Cerebellar nuclear complex (tissue), 1 donor: Measurements from ENCODE around the gene ITGB2.
"Not testable (repeated sequence)": the region's sequence is repeated elsewhere in the genome, so short reads cannot be mapped to it uniquely, and the experiment has no call there.

Experiments
- DNase-seq, 2 experiments: peaks; one replicate each; lab custom pipeline; 2025; lab: John Stamatoyannopoulos, UW

ITGB2 gene

DNA sequence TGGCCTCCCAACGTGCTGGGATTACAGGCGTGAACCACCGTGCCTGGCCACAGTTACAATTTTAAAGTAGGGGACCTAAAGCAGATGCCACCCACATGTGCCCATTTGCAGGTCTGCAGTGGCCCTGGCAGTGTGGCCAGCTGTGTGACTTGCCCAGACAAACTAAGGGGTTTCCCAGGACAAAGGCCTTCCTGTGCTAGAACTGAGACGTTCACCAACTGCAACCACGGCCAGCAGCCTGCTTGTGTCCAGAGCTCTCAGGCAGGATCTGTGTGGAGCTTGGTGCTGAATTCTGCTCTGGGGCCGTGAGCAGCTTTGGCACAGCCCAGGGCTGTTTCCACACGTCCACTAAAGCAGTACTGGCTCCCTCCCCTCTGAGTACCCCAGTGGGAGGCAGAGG is 36.6 kb downstream of the ITGB2 start:
- DNase-seq, result no peak

DNA sequence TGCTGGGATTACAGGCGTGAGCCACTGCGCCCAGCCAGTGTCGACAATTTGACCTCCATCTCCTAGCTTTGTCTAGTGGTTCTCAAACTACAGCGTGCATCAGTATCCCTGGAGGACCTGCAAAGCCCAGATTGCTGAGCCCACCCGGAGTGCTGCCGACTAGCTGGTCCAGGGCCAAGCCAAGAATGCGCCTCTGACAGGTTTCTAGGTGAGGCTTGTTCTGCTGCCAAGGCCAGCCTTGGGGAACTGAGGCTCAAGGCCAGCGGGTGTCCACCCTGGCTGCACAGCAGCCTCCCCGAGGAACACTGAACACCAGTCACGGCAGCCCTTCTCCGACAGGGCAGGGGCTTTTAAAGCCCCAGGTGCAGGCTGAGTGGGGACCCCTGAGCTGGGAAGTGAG is 37.4 kb downstream of the ITGB2 start:
- no peak for DNase-seq

DNA sequence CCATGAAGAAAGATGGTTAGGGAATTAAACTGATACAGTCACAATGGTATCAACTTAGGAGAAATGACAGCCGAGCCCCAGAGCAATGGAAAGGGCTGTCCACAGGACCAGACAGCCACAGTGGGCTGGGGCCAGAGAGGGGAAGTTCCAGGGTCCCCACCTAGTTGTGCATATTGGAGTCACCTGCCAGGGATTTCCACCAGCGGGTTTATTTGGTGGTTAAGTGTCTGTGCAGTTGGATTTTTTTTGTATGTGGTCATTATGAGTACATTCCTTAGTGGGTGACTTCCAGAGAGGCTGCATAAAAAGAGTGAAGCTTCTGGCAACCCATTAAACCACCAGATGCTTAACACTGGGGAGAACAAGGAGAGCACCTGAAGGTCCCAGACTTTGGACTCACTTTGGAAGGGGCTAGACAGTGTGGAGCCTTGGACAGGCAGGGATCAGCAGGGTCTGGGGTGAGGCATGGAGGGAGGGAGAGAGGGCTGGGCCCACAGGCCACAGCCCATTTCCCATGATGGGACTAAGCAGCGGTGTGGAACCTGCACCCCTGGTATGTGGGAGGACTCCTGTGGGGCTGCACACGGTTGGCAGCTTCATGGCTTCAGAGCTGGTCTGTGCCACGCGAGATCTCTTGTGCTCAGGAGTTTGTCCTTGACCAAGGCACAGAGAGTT is 39.4 kb downstream of the ITGB2 start:
- DNase-seq, result no peak

DNA sequence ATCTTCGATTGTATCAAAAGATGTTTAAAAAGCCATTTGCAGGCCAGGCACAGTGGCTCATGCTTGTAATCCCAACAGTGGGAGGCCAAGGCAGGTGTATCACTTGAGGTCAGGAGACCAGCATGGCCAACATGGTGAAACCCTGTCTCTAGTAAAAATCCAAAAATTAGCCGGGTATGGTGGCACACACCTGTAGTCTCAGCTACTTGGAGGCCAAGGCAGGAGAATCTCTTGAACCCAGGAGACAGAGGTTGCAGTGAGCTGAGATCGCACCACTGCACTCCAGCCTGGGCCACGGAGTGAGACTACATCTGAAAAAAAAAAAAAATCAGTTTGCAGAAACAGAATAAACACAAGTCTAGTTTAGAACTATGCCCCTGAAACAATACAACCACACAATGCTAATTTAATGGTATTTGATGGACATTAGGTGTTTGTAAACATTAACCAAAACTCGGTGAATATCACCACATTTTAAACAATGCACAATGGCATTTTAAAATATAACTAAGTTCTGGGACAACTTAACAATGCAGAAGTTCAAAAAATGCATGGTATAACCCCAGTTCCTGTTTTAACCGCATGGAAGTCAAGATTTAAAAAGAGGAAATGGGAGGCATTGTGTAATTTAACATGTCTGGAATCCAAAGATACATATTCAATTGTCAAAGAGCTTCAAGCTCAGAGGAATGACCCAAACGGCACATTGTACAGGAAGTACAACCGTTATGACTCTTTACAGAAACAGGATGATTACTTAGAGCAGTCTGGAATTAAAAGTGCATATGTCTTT is 40.1 kb downstream of the ITGB2 start:
- no peak for DNase-seq

DNA sequence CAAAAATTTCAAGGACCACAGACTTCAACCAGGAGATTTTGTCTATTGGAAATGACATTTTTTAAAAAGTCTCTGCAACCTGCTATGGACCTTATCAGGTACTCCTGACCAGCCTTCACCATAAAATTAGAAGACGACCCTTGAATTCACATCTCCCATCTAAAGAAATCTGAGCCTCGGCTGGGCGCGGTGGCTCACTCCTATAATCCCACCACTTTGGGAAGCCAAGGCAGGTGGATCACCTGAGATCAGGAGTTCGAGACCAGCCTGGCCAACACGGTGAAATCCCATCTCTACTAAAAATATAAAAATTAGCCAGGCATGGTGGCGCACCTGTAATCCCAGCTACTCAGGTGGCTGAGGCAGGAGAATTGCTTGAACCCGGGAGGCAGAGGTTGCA is 41.5 kb downstream of the ITGB2 start:
- DNase-seq, result not testable (repeated sequence)

DNA sequence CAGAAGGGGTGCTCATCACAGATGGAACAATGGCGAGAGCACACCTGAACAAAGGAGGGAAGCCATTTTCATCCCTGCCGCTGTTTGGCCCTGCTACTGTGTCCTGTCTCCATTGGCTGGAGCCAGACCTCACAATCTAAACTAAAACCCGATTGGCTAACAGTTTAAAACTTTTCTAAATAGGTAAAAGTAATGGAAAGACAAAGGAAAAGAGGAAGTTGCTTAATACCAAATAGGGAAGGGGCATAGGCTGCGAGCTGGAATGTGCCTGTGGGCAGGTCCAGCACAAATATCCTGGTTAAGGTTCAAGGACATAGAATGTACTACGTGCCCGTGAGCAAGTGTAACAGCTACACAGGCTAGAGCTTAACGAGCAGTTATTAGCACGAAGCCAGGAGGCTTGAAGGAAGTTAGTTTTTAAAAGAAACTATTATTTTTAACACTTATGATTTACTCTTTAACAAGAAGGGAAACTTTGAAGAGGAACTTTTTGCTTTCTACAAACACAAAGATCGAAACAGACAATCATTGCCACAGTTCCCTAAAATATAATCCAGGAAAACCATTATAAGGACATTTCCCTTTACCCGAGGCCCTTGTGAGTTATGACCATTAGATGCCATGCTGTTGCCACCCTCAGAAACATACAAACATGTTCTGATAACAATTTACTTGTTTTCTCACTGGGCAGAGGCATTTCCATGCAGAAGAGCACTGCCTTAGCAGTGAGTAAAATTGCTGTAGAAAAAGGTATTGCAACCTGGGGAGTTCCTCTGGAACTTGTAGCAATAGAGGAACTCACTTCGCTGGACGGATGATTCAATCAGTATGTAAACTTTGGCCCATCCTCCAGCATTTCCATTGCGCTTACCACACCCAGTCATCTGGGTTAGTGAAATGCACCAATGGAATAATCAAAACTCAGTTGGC is 42.4 kb downstream of the ITGB2 start:
- DNase-seq, result no peak

DNA sequence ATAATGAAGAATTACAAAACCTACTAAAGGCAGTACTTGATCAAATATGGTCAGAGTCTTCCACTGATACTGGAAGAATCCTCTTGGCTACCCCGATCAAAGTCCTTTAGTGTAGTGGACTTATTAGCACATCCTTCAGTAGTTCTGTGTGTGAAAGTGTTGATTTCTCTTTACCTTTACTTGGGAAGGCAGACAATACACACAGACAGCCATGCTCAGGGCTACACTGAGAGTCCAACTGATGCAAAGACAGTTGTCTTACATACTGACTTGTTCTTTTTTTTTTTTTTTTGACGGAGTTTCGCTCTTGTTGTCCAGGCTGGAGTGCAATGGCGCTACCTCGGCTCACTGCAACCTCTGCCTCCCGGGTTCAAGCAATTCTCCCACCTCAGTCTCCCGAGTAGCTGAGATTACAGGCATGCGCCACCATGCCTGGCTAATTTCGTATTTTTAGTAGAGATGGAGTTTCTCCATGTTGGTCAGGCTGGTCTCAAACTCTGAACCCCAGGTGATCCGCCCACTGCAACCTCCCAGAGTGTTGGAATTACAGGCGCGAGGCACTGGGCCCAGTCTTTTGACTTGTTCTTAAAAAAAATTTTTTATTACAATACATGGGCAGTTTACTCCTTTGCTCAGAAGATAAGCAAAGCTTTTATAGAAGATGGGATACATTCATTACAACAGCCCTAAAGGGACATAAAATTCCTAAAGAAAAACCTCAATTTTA is 43.7 kb downstream of the ITGB2 start:
- DNase-seq, result no peak

DNA sequence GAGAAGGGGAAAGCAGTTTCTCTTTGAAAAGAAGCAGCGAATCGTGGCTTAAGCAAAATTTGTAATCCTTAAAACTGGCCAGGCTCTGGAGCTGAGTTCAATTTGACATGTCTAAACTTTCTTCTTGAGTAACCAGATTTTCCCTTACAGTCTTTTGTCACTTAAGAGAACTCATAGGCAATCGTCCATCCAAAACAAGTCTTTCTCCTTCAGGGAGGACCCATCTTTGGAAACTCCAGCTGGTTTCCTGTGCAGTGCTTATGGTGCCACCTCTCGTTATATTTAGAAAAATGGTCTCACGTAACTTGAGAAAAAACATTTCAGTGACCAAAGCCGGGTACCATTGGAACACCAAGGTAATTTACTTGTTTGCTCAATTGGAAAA is 45.4 kb downstream of the ITGB2 start:
- DNase-seq, result no peak

DNA sequence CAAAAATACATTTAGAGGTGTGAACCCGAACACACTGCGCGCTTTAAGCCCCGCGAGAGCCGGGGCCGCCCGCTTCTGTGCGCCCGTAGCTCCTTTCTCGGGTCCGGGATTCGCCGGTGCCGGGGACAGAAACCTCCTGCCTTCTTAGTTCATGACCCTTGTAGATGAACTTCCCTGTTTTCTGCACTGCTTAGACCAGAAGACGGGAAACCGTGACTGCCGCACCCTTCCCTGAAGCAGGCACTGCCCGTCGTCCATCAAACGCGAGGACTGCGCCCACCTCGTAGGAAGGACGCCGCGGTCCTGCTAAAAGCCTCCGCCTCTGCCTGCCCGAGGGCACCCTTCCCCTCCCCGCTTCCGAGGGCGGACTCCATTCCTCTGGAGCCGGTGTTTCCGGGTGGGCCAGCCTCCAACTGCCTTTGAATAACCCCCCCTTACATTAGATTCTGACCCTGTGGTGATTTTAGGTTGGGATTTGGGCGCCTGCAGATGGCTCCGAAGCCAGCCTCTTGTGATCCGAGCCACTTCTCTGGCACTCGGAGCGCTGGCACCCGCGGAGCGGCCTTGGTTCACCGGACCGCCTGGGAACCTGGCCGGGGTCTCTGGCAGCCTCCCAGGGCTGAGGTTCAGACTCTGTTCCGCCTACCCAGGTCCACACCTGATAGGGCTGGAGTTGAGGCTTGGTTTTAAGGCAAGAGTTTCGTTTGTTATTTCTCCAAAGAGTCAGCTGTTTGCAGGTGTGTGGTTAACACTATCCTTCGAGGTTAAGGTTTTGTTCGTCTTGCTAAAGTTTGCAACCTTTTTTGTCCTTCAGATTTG is 46.0 kb downstream of the ITGB2 start:
- no peak for DNase-seq

DNA sequence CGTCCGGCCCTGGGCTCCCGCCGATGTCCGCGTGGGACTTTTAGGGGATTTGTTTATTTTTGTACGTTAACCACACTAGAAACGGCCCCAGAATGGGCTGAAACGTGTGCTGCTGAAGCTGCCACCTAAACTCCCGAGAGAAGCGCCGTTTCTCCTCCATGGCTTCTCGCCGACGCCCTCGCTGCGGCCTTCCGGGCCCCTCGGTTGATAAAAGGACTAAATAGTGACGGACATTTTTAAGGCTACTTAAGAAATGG is 46.5 kb downstream of the ITGB2 start:
- DNase-seq, result no peak

DNA sequence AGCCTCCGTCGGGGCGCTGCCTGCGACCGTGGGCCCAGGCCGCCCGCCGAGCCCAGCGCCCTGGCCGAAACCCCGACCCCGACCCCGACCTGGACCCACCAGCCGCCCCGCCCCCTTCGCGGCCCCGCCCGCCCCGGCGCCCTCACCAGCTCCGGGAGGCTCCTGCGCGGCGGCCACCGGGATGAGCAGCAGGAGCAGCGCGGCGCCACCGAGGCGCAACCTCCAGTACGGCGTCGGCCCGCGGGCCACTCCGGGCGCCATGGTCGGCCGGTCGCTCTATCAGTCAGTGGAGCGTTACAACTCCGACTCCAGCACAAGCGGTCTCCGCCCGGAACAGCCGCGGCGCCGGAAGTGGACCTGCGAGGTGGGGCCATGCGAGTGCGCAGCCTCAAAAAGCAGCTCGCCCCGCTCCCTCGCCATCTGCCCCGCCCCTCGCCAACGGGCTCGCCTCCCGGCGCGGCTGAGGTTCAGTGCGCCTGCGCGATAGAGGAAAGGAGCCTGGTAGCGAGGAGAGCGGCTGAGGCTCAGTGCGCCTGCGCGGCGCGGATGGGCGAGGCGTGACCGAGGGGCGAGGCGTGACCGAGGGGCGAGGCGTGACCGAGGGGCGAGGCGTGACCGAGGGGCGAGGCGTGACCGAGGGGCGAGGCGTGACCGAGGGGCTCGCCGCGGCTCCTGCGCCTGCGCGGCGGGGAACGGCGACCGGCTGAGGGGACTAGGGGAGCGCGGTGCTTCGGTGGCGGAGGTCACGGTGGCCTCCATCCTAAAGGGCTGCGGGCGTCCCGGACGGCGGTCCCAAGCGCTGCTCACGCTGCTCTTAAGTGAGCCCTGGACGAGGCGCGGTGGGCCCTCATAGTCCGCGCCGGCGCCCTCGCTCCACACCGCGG is 47.1 kb downstream of the ITGB2 start, which contains the start of gene PTTG1IP:
Gene PTTG1IP (minus strand): TSS at position 335 of the 884 bp plus-strand sequence. CDS start 74 bp downstream, at position 261.
- peak; percentile 62 to 84 for DNase-seq

DNA sequence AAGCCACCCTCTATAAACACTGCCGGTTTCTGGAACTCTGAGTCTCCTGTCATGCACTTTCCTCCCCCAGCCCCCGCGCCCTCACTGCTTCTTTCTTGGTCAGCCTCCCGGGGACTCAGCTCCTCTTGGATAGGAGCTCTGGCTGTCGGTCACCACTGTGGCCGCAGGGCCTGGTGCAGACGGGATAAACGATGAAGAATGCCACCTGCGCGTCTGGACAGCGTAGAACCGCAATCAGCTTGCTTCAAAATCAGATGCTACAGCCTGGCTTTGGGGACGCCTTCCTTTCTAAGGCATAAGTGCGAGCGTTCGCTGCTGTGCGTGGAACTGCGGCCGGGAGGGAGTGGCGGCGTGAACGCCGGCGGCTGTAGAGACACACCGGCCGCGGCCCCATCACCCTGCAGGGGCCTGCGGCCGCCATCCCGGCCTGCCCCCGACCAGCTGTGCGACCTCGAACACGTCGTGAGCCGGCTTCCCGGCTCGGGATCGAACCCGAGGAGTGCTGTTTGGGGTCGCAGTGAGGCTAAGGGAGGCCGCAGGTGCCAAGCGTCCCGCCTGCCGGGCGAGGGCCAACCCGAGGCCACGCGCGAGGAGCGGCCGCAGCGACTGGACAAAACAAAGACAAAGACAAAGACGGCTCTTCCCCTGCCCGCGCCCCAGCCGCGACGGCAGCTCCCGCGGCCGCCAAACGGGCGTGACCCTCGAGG is 47.9 kb downstream of the ITGB2 start:
- no peak for DNase-seq

DNA sequence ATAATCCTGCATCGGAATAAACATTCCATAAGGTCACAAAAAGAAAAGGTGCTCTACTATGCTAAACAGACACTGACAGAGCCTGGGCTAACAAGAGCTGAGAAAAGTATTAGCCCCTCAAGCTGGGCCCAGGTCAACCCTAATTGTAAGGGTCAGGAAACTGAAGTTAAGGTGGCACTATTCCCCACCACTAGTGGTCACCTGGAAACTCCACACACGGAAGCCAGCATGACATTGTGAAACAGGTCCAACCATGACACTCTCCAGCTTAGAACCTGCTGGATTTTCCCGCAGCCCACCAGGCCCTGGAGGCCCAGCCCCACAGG is 48.4 kb downstream of the ITGB2 start:
- DNase-seq, result no peak

DNA sequence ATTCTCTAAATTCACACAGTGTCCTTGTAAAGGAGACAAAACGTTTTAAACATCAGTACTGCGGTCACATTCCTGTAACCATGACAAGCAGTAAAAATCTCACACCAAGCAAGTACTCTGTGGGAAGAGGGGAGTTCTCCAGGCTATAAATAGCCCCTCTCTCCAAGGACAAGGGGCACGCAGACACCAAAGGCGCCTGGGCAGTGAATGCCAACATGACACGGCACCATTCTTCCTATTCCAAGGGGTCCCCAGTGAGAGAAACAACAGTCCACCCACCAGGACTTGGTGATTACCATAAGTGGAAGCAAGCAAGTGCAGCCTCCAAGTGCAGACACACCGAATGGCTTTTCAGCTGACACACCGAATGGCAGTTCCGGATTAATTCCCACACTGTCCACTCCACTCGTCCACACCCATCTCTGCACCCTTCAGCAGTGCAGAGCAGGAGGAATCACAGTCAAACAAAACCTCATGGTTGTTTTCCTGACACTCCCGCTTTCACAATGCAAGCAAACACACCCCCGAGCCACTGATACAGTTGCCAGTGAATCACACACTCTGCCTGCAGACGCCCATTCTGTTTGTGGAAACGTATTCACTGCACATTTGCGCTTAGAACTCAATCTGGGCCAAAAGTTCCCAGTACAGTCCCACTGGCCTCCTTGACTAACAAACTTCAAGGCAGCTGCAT is 49.0 kb downstream of the ITGB2 start:
- no peak for DNase-seq

DNA sequence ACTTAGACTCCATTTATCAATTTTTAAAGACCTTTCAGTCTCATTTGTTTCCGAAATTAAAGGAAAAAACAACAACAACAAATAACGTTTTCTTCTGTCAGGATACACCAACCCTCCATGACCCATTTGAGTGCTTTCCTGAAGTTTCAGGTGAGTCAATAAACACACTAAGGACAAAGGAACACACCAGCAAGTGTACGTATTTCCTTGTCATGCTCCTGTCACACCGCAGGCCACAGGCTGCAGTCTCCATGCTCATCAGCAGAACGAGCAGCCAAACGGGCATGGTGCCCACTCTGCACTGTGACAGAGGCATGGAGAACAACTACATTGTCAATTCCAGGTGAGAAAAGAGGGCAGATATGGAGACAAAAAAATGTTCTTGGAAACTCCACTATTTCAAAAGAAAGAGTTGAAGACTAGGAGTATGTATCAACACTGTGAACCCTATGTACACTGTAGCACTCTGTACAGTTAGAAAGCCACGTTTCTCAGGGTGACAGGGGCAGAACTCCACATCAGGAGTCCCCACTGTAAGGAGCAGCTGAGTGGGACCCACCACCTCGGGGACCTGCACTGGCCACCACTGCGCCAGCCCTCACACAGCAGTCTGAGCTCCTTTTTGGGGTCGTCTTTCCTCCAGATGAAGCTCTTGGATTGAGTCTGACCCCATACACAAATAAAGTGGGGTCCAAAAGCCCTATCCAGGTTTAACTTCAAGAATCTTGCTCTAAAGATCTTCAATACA is 49.8 kb downstream of the ITGB2 start:
- DNase-seq, result peak in 1 of 2 experiments; percentile 28

DNA sequence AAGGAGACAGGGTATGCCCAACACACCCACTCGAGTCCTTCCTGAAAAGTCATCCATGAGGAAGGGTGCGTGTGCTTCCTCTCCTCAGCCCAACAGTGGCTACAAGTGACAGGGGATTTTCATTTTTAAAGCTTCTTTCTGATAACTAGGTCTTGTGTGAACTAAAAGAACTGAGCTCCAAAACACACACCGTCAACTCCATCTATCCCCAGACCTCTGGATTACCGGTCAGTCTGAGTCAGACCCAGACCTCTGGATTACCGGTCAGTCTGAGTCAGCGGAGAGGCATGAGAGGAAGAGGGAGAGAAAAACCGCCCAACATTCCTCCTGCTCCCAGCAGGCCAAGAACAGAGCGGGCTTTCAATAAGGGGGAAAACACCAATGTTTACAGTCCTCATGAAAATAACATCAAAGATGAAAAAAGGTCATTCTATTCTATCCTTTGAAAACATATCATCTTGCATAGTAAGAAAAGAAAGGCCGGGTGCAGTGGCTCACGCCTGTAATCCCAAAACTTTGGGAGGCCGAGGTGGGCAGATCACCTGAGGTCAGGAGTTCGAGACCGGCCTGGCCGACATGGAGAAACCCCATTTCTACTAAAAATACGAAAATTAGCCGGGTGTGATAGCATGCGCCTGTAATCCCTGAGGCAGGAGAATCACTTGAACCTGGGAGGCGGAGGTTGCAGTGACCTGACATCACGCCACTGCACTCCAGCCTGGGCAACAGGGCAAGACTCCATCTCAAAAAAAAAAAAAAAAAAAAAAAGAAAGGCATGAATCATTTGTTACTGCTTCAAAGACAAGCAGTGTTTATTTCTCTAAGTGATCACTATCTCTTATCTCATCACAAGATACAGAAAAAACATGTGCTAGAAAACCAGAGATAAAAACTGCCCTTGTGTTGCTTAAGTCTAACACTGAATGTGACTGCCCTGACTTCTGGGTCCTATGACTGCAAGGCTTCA is 50.6 kb downstream of the ITGB2 start:
- DNase-seq, result no peak

DNA sequence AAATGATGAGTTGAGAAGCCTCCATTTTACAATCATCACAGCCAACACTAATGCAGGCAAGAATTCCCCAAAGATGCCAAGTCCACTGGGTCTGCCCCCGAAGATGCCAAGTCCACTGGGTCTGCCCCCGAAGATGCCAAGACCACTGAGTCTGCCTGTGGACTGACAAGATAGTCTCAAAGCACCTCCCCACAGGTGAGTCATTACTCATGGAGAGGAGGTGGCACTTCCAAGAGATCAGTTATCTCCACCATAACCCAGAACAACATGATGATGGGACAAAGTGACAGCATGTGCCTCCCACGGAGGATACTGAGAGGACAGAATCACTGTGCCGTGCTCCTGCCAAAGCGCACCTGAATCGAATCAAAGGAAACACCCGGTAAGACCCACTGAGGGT is 52.0 kb downstream of the ITGB2 start:
- no peak for DNase-seq
